Right lobe of liver (tissue), 6 donors: ENCODE results near the gene RIPK4. TPM values are rescaled to one million over a fixed set of nuclear protein-coding genes. Genes with fewer than 3 reads are reported as not detected.
"Not testable (repeated sequence)": the region's sequence is repeated elsewhere in the genome, so short reads cannot be mapped to it uniquely, and the experiment has no call there.

Experiments
- ATAC-seq, 4 donors: fragments of 200-7000 bp; cut with Tn5 transposase; one replicate each; pipeline ENCODE4 v1.9.1; 2020; ENCODE audit warnings: mild to moderate bottlenecking in 4 of 4, moderate library complexity in 4 of 4
- DNase-seq, 3 donors: peaks; one replicate each; pipeline ENCODE4 v3.0.0-alpha.2; 2020
- H3K27ac ChIP-seq, 3 donors: fragments of 200-600 bp; one replicate each; pipeline ENCODE4 v1.8.0; 2022
- H3K27me3 ChIP-seq, 2 donors: fragments of 200-600 bp; one replicate each; pipeline ENCODE4 v1.8.0; 2022
- H3K36me3 ChIP-seq, 4 donors: fragments of 200-600 bp; sonication (generic) in 1 of 4; one replicate each; pipeline versions ENCODE4 v1.5.1 to v1.8.0; 2017 to 2022; ENCODE audit warnings: control low read depth in 1 of 4
- H3K4me1 ChIP-seq, 4 donors: fragments of 200-600 bp; sonication (generic) in 1 of 4; one replicate each; pipeline versions ENCODE4 v1.5.1 to v1.8.0; 2017 to 2022; ENCODE audit warnings: control low read depth in 1 of 4
- H3K4me3 ChIP-seq, 3 donors: fragments of 200-600 bp; one replicate each; pipeline ENCODE4 v1.8.0; 2022
- H3K9me3 ChIP-seq, 4 donors: fragments of 200-600 bp; sonication (generic) in 1 of 4; one replicate each; pipeline versions ENCODE4 v1.5.1 to v1.8.0; 2017 to 2022; ENCODE audit warnings: control low read depth in 1 of 4
- CTCF ChIP-seq, 4 donors: fragments of 200-600 bp in 3 of 4; fragments of 450-650 bp in 1 of 4; IDR thresholded peaks; one replicate each; pipeline versions ENCODE4 v1.5.1 to v1.8.0; 2016 to 2022; ENCODE audit warnings: antibody characterized with exemption in 4 of 4, mild to moderate bottlenecking in 2 of 4
- POLR2A ChIP-seq: fragments of 450-650 bp; IDR thresholded peaks from one replicate; pipeline ENCODE4 v1.6.1; 2017; ENCODE audit warnings: antibody characterized with exemption, mild to moderate bottlenecking
- WGBS: methylation state at CpG from one replicate; pipeline ENCODE4 v1.1.6; 2018; ENCODE audit warnings: low coverage, low lambda C conversion rate; ENCODE audit not compliant: insufficient coverage; ENCODE audit errors: missing lambda C conversion rate; 5-methylcytosine and 5-hydroxymethylcytosine counted together
- intact Hi-C, 2 donors: fragments of 100-400 bp; cut with DNase I; formaldehyde crosslinking; loops; one replicate each; pipeline versions ENCODE4 v1.11.2 to v1.14.1; 2022
- total RNA-seq, 6 experiments: library from RNA; depleted of rRNA in 2 of 6; stranded (reverse); fragments of >200 nt in 2 of 6; fragmentation: NEBNext Ultra II Directional in 3 of 6; extraction: Animal tissue kit (Norgen Biotek cat#: 25700) in 3 of 6; gene quantifications; one replicate each; pipeline versions ENCODE4 v1.1.0 to v1.2.4, GENCODE V29; 2016 to 2023
- donor health status: DM: no; HTN: yes; CAD: no.
- donor health status: DM: no; HTN: no; CAD: no.
- donor health status: DM: no; HTN: no; CAD: no.
- donor health status: DM: no; HTN: yes; CAD: no.
- donor health status: DM: no; HTN: yes; CAD: no.

Gene RIPK4
- total RNA-seq, 6 experiments from 2014 or later, result 6.7 to 18.7 (median 12.7) TPM

- no peak for TF ChIP-seq POLR2A
- TF ChIP-seq CTCF (IDR thresholded peaks at IDR 0.05), result no peak
- H3K9me3 ChIP-seq, result no peaks in the 10 kb centered on the region
- WGBS, result 61% methylated on average over 5 of the region's 9 CpGs
- H3K27me3 ChIP-seq, result no peaks in the 10 kb centered on the region
- intact Hi-C loops, result no loop called here
- H3K4me3 ChIP-seq, result no peak overlapping the region
- ATAC-seq, result no peak
- H3K27ac ChIP-seq, result no peak overlapping the region
- no peaks in the 10 kb centered on the region for H3K36me3 ChIP-seq
- DNase-seq, result peak in 1 of 3 donors; percentile 47
- no peaks in the 10 kb centered on the region for H3K4me1 ChIP-seq
These were observed 40.3 kb downstream of the RIPK4 start for GRCh38 chr21:41726630-41726969.

GRCh38 chr21:41726058-41726558 is 40.7 kb downstream of the RIPK4 start:
- H3K36me3 ChIP-seq, result no peaks in the 10 kb centered on the region
- DNase-seq, result peak in 1 of 3 donors; percentile 48
- 78% methylated on average over 6 of the region's 19 CpGs for WGBS
- TF ChIP-seq POLR2A, result no peak
- H3K27me3 ChIP-seq, result no peaks in the 10 kb centered on the region
- no peaks in the 10 kb centered on the region for H3K9me3 ChIP-seq
- H3K27ac ChIP-seq, result no peak overlapping the region
- intact Hi-C loops, result no loop called here
- no peak for ATAC-seq
- no peak overlapping the region for H3K4me3 ChIP-seq
- no peaks in the 10 kb centered on the region for H3K4me1 ChIP-seq

GRCh38 chr21:41725421-41726031 is 41.3 kb downstream of the RIPK4 start:
- no peaks in the 10 kb centered on the region for H3K4me1 ChIP-seq
- no peak overlapping the region for H3K27ac ChIP-seq
- peak in 1 of 3 donors; percentile 54 for DNase-seq
- H3K4me3 ChIP-seq, result no peak overlapping the region
- peak in 2 of 4 donors; percentile 13 to 21 for ATAC-seq
- no peaks in the 10 kb centered on the region for H3K9me3 ChIP-seq
- no peaks in the 10 kb centered on the region for H3K36me3 ChIP-seq
- TF ChIP-seq CTCF (IDR thresholded peaks at IDR 0.05) (no peak), POLR2A (no peak)
- intact Hi-C loops, result no loop called here
- no peaks in the 10 kb centered on the region for H3K27me3 ChIP-seq
- 19% methylated on average over 7 of the region's 33 CpGs for WGBS

GRCh38 chr21:41723835-41724234 is 43.0 kb downstream of the RIPK4 start:
- DNase-seq, ATAC-seq, H3K27me3 ChIP-seq, H3K4me1 ChIP-seq, H3K9me3 ChIP-seq, H3K36me3 ChIP-seq, H3K27ac ChIP-seq, intact Hi-C loops, H3K4me3 ChIP-seq: not testable (repeated sequence)
- WGBS, result 61% methylated on average over 6 of the region's 9 CpGs

GRCh38 chr21:41722052-41723018 is 44.5 kb downstream of the RIPK4 start:
- 70% methylated on average over 8 of the region's 20 CpGs for WGBS
- Histone ChIP-seq H3K9me3 (no peaks in the 10 kb centered on the region), H3K4me1 (no peaks in the 10 kb centered on the region), H3K36me3 (no peaks in the 10 kb centered on the region), H3K4me3 (no peak overlapping the region), H3K27me3 (no peaks in the 10 kb centered on the region), H3K27ac (no peak overlapping the region)
- intact Hi-C loops, result no loop called here
- no peak for ATAC-seq
- TF ChIP-seq CTCF (IDR thresholded peaks at IDR 0.05), result no peak
- no peak for TF ChIP-seq POLR2A
- DNase-seq, result peak in 1 of 3 donors; percentile 31
